ENCODE measurements around the gene ZBTB24. TPM values are rescaled to one million over a fixed set of nuclear protein-coding genes. Genes with fewer than 3 reads are reported as not detected.

The ZBTB24 gene
- polyA plus RNA-seq, 2 of the 4 experiments (the other 2 are of a cell fraction) = 4.5 to 5.4 TPM

DNA sequence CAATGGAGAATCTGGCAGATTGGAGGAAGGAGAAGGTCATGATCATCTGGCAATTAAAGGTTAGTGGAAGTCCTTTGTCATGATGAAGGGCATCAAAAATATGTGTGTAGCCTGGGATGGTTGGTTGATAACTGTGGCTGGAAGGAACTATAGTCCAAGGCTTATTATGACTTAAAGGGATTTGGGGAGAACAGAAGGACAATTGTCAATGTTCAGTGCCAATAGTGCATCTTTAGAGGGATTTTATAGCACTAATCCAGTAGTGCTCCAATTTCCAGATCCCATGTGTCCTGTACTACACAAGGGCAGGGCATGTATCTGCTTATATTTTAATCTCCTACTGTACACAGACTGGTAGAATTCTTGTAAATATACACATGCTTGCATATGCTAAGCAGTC, 5.0 kb upstream of the ZBTB24 start:
- TF ChIP-seq NPAS2 (CRISPR knock-in tag; IDR thresholded peaks at IDR 0.05; ENCODE audit: borderline replicate concordance) (no peak), SREBF2 (IDR thresholded peaks at IDR 0.05) (no peak), CHD4 (IDR thresholded peaks at IDR 0.05; ENCODE audit: borderline replicate concordance) (no peak), EP300 (IDR thresholded peaks at IDR 0.05) (no peak), FOXS1 (CRISPR knock-in tag; IDR thresholded peaks at IDR 0.05) (no peak)
- ChIA-PET CTCF (no interaction called here), POLR2A (no interaction called here)
- DNase-seq (ENCODE audit: low read depth in 1 of 2, low spot score in 1 of 2) = no peak
- H3K27ac ChIP-seq = no peak overlapping the region
- ATAC-seq = no peak
- 0 out of 3 replicates have a peak, but pooled peaks cover 7% of the 10 kb centered on the region for H3K4me1 ChIP-seq
- H3K9me3 ChIP-seq = no peaks in the 10 kb centered on the region
- H3K4me2 ChIP-seq = no peak overlapping the region
- no peak overlapping the region for H3K4me3 ChIP-seq
- FAIRE-seq = no peak

GRCh38 chr6:109486068-109486467, 3.0 kb upstream of the ZBTB24 start:
- peaks cover 17% of the 10 kb centered on the region; the same call in 2 of the 3 replicates for H3K4me1 ChIP-seq
- DNase-seq (ENCODE audit: low read depth in 1 of 2, low spot score in 1 of 2) (peak in 1 of 2 experiments; percentile 44), FAIRE-seq (no peak), ATAC-seq (no peak)
- no peaks in the 10 kb centered on the region for H3K9me3 ChIP-seq
- no peak overlapping the region for H3K4me3 ChIP-seq
- TF ChIP-seq PHF8 (IDR thresholded peaks at IDR 0.05; ENCODE audit: borderline replicate concordance, low read depth) (no peak), HOXA7 (CRISPR knock-in tag; IDR thresholded peaks at IDR 0.05) (no peak), HDAC2 (IDR thresholded peaks at IDR 0.05) (no peak), CEBPB (IDR thresholded peaks at IDR 0.05) (0 out of 4 replicates have a peak, but pooled peaks of 1 of the 2 experiments have one; percentile 15), FOSL2 (IDR thresholded peaks at IDR 0.05) (no peak), FOSL2 (CRISPR knock-in tag; IDR thresholded peaks at IDR 0.05) (peak; percentile 59), MAX (IDR thresholded peaks at IDR 0.05) (no peak), FOXS1 (CRISPR knock-in tag; IDR thresholded peaks at IDR 0.05) (no peak), RAD21 (conservative IDR thresholded peaks at IDR 0.05 in 1 of 2, IDR thresholded peaks at IDR 0.05 in 1 of 2) (no peak)
- 7% methylated on average over 1 of the region's 1 CpG for WGBS (ENCODE audit: missing lambda C conversion rate)
- POLR2A ChIA-PET = no interaction called here
- H3K4me2 ChIP-seq = no peak overlapping the region
- CTCF ChIA-PET = interaction anchor here (1.0 kb wide), 1 partner anchor 219 kb away, joined by 4 read pairs; no protein-coding TSS in a partner anchor
- no peak overlapping the region; a peak in 1 of 6 replicates for H3K27ac ChIP-seq

GRCh38 chr6:109485266-109485935, 2.4 kb upstream of the ZBTB24 start:
- TF ChIP-seq RAD21 (conservative IDR thresholded peaks at IDR 0.05 in 1 of 2, IDR thresholded peaks at IDR 0.05 in 1 of 2) = no peak
- peaks cover 24% of the 10 kb centered on the region; the same call in 2 of the 3 replicates for H3K4me1 ChIP-seq
- no peak overlapping the region for H3K4me2 ChIP-seq
- ATAC-seq (no peak), DNase-seq (ENCODE audit: low read depth in 1 of 2, low spot score in 1 of 2) (no peak), FAIRE-seq (no peak)
- peak overlapping the region in 1 of 2 experiments; percentile 10; a peak in 1 of 6 replicates for H3K27ac ChIP-seq
- H3K9me3 ChIP-seq = no peaks in the 10 kb centered on the region
- POLR2A ChIA-PET = no interaction called here
- no peak overlapping the region for H3K4me3 ChIP-seq
- CTCF ChIA-PET = interaction anchor here (1.0 kb wide), 1 partner anchor 220 kb away, joined by 4 read pairs; no protein-coding TSS in a partner anchor
- WGBS (ENCODE audit: missing lambda C conversion rate) = 74% methylated on average over 3 of the region's 3 CpGs

DNA sequence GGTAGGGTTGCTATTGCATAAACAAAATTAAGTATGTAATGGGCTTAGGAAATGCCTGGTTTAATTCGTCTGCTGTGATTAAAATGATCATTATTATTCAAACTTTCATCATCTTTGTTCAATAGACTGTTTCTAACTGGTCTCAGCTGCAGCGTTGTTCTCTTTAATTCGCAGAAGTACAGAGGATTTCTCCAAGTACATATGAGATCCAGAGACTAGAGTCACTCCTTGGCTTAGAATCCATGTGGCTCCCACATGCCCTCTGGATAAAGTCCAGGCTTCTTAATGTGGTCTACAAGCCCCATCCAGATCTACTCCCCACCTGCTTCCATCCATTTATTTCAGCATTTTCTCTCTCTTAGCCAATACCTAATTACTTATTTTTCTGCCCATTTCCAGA, 1.1 kb upstream of the ZBTB24 start:
- ATAC-seq = no peak

More for the DNA sequence above, 1.1 kb upstream of the ZBTB24 start:
- Histone ChIP-seq H3K9me3 (no peaks in the 10 kb centered on the region), H3K4me2 (peak overlapping the region; percentile 69), H3K4me3 (peak overlapping the region; percentile 85; the same call in 2 of the 3 replicates), H3K4me1 (peaks cover 32% of the 10 kb centered on the region; the same call in 2 of the 3 replicates), H3K27ac (peak overlapping the region in 1 of 2 experiments; percentile 45; a peak in 1 of 6 replicates)
- ChIA-PET POLR2A (no interaction called here), CTCF (no interaction called here)
- TF ChIP-seq EP300 (IDR thresholded peaks at IDR 0.05) = no peak
- no peak for TF ChIP-seq RCOR1 (IDR thresholded peaks at IDR 0.05; ENCODE audit: low read depth, low read length)
- no peak for TF ChIP-seq RAD21 (conservative IDR thresholded peaks at IDR 0.05 in 1 of 2, IDR thresholded peaks at IDR 0.05 in 1 of 2)
- TF ChIP-seq, protein P1, sequence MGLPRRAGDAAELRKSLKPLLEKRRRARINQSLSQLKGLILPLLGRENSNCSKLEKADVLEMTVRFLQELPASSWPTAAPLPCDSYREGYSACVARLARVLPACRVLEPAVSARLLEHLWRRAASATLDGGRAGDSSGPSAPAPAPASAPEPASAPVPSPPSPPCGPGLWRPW (IDR thresholded peaks at IDR 0.05) = no peak
- no peak for TF ChIP-seq SMC3 (IDR thresholded peaks at IDR 0.05)
- no peak for TF ChIP-seq PHF8 (IDR thresholded peaks at IDR 0.05; ENCODE audit: borderline replicate concordance, low read depth)
- TF ChIP-seq EHF (CRISPR knock-in tag; IDR thresholded peaks at IDR 0.05) = no peak
- TF ChIP-seq FOXS1 (CRISPR knock-in tag; IDR thresholded peaks at IDR 0.05) = no peak
- no peak for TF ChIP-seq CBX8 (IDR thresholded peaks at IDR 0.05)
- no peak for TF ChIP-seq TP53 (CRISPR knock-in tag; IDR thresholded peaks at IDR 0.05)
- TF ChIP-seq ESRRA (IDR thresholded peaks at IDR 0.05; ENCODE audit: borderline replicate concordance, low read length) = no peak
- TF ChIP-seq FOSL2 (IDR thresholded peaks at IDR 0.05) = no peak
- TF ChIP-seq FOSL2 (CRISPR knock-in tag; IDR thresholded peaks at IDR 0.05) = no peak
- no peak for TF ChIP-seq MAX (IDR thresholded peaks at IDR 0.05)
- TF ChIP-seq EHMT2 (IDR thresholded peaks at IDR 0.05; ENCODE audit: low read depth) = no peak
- no peak for TF ChIP-seq POLR2AphosphoS2 (conservative IDR thresholded peaks at IDR 0.05; ENCODE audit: low read length)
- TF ChIP-seq GATA3 (IDR thresholded peaks at IDR 0.05; ENCODE audit: borderline replicate concordance) = no peak
- DNase-seq (ENCODE audit: low read depth in 1 of 2, low spot score in 1 of 2) = no peak
- WGBS (ENCODE audit: missing lambda C conversion rate) = 92% methylated on average over 3 of the region's 3 CpGs
- no peak for FAIRE-seq

Measured in A549 (cell line).